ENCODE measurements around the gene RNU5B-1.

Gene RNU5B-1

GRCh38 chr15:65329984-65330735 is 25.7 kb downstream of the RNU5B-1 start:
- H3K9ac ChIP-seq (ENCODE audit: low read length): no peak overlapping the region
- H3K4me1 ChIP-seq (ENCODE audit: control insufficient read depth, insufficient read depth, low read length): no peaks in the 10 kb centered on the region
- DNase-seq (ENCODE audit: low read depth): no peak
- peaks cover 45% of the 10 kb centered on the region for H3K27me3 ChIP-seq (replicated peaks; ENCODE audit: control insufficient read depth, insufficient read depth, low read length)
- H3K36me3 ChIP-seq (ENCODE audit: control insufficient read depth, insufficient read depth, low read length, severe bottlenecking): no peaks in the 10 kb centered on the region
- H3K9me3 ChIP-seq (ENCODE audit: control insufficient read depth, low read length): no peaks in the 10 kb centered on the region
- H3K4me3 ChIP-seq (ENCODE audit: low read length): no peak overlapping the region

GRCh38 chr15:65330934-65331645 is 26.6 kb downstream of the RNU5B-1 start:
- peaks cover 54% of the 10 kb centered on the region for H3K27me3 ChIP-seq (replicated peaks; ENCODE audit: control insufficient read depth, insufficient read depth, low read length)
- H3K36me3 ChIP-seq (ENCODE audit: control insufficient read depth, insufficient read depth, low read length, severe bottlenecking): no peaks in the 10 kb centered on the region
- H3K4me1 ChIP-seq (ENCODE audit: control insufficient read depth, insufficient read depth, low read length): no peaks in the 10 kb centered on the region

GRCh38 chr15:65331811-65332210 is 27.3 kb downstream of the RNU5B-1 start:
- H3K4me1 ChIP-seq (ENCODE audit: control insufficient read depth, insufficient read depth, low read length): no peaks in the 10 kb centered on the region
- peaks cover 61% of the 10 kb centered on the region for H3K27me3 ChIP-seq (replicated peaks; ENCODE audit: control insufficient read depth, insufficient read depth, low read length)
- no peak for DNase-seq (ENCODE audit: low read depth)
- no peak overlapping the region for H3K9ac ChIP-seq (ENCODE audit: low read length)
- no peaks in the 10 kb centered on the region for H3K36me3 ChIP-seq (ENCODE audit: control insufficient read depth, insufficient read depth, low read length, severe bottlenecking)
- H3K9me3 ChIP-seq (ENCODE audit: control insufficient read depth, low read length): no peaks in the 10 kb centered on the region
- H3K4me3 ChIP-seq (ENCODE audit: low read length): no peak overlapping the region

More at GRCh38 chr15:65330934-65331645, 26.6 kb downstream of the RNU5B-1 start:
- no peak overlapping the region for H3K9ac ChIP-seq (ENCODE audit: low read length)
- no peaks in the 10 kb centered on the region for H3K9me3 ChIP-seq (ENCODE audit: control insufficient read depth, low read length)
- H3K4me3 ChIP-seq (ENCODE audit: low read length): no peak overlapping the region
- no peak for DNase-seq (ENCODE audit: low read depth)

GRCh38 chr15:65332391-65333147 is 28.1 kb downstream of the RNU5B-1 start:
- DNase-seq (ENCODE audit: low read depth): no peak
- no peak overlapping the region for H3K4me3 ChIP-seq (ENCODE audit: low read length)
- peaks cover 68% of the 10 kb centered on the region for H3K27me3 ChIP-seq (replicated peaks; ENCODE audit: control insufficient read depth, insufficient read depth, low read length)
- H3K36me3 ChIP-seq (ENCODE audit: control insufficient read depth, insufficient read depth, low read length, severe bottlenecking): no peaks in the 10 kb centered on the region
- no peak overlapping the region for H3K9ac ChIP-seq (ENCODE audit: low read length)
- H3K4me1 ChIP-seq (ENCODE audit: control insufficient read depth, insufficient read depth, low read length): no peaks in the 10 kb centered on the region
- H3K9me3 ChIP-seq (ENCODE audit: control insufficient read depth, low read length): no peaks in the 10 kb centered on the region

GRCh38 chr15:65333148-65333820 is 28.8 kb downstream of the RNU5B-1 start:
- H3K36me3 ChIP-seq (ENCODE audit: control insufficient read depth, insufficient read depth, low read length, severe bottlenecking): no peaks in the 10 kb centered on the region
- no peaks in the 10 kb centered on the region for H3K9me3 ChIP-seq (ENCODE audit: control insufficient read depth, low read length)
- no peak overlapping the region for H3K9ac ChIP-seq (ENCODE audit: low read length)
- H3K4me1 ChIP-seq (ENCODE audit: control insufficient read depth, insufficient read depth, low read length): no peaks in the 10 kb centered on the region
- H3K27me3 ChIP-seq (replicated peaks; ENCODE audit: control insufficient read depth, insufficient read depth, low read length): peaks cover 70% of the 10 kb centered on the region
- no peak for DNase-seq (ENCODE audit: low read depth)
- H3K4me3 ChIP-seq (ENCODE audit: low read length): no peak overlapping the region

GRCh38 chr15:65333856-65334255 is 29.4 kb downstream of the RNU5B-1 start:
- DNase-seq (ENCODE audit: low read depth): no peak
- H3K4me1 ChIP-seq (ENCODE audit: control insufficient read depth, insufficient read depth, low read length): no peaks in the 10 kb centered on the region

GRCh38 chr15:65334586-65335231 is 30.2 kb downstream of the RNU5B-1 start:
- H3K36me3 ChIP-seq (ENCODE audit: control insufficient read depth, insufficient read depth, low read length, severe bottlenecking): no peaks in the 10 kb centered on the region
- no peak for DNase-seq (ENCODE audit: low read depth)
- H3K9ac ChIP-seq (ENCODE audit: low read length): no peak overlapping the region
- H3K4me3 ChIP-seq (ENCODE audit: low read length): no peak overlapping the region
- no peaks in the 10 kb centered on the region for H3K9me3 ChIP-seq (ENCODE audit: control insufficient read depth, low read length)
- peaks cover 75% of the 10 kb centered on the region for H3K27me3 ChIP-seq (replicated peaks; ENCODE audit: control insufficient read depth, insufficient read depth, low read length)
- no peaks in the 10 kb centered on the region for H3K4me1 ChIP-seq (ENCODE audit: control insufficient read depth, insufficient read depth, low read length)

More at GRCh38 chr15:65333856-65334255, 29.4 kb downstream of the RNU5B-1 start:
- no peaks in the 10 kb centered on the region for H3K9me3 ChIP-seq (ENCODE audit: control insufficient read depth, low read length)
- no peak overlapping the region for H3K9ac ChIP-seq (ENCODE audit: low read length)
- H3K4me3 ChIP-seq (ENCODE audit: low read length): no peak overlapping the region
- H3K36me3 ChIP-seq (ENCODE audit: control insufficient read depth, insufficient read depth, low read length, severe bottlenecking): no peaks in the 10 kb centered on the region
- peaks cover 72% of the 10 kb centered on the region for H3K27me3 ChIP-seq (replicated peaks; ENCODE audit: control insufficient read depth, insufficient read depth, low read length)

- H3K4me3 ChIP-seq (ENCODE audit: low read length): no peak overlapping the region
- no peaks in the 10 kb centered on the region for H3K36me3 ChIP-seq (ENCODE audit: control insufficient read depth, insufficient read depth, low read length, severe bottlenecking)
- H3K27me3 ChIP-seq (replicated peaks; ENCODE audit: control insufficient read depth, insufficient read depth, low read length): peaks cover 77% of the 10 kb centered on the region
- H3K9me3 ChIP-seq (ENCODE audit: control insufficient read depth, low read length): no peaks in the 10 kb centered on the region
- no peak overlapping the region for H3K9ac ChIP-seq (ENCODE audit: low read length)
- H3K4me1 ChIP-seq (ENCODE audit: control insufficient read depth, insufficient read depth, low read length): no peaks in the 10 kb centered on the region
- no peak for DNase-seq (ENCODE audit: low read depth)
Observed at GRCh38 chr15:65335278-65336055, 31.0 kb downstream of the RNU5B-1 start.

- H3K36me3 ChIP-seq (ENCODE audit: control insufficient read depth, insufficient read depth, low read length, severe bottlenecking): no peaks in the 10 kb centered on the region
- H3K9ac ChIP-seq (ENCODE audit: low read length): no peak overlapping the region
- peaks cover 65% of the 10 kb centered on the region for H3K27me3 ChIP-seq (replicated peaks; ENCODE audit: control insufficient read depth, insufficient read depth, low read length)
- no peak overlapping the region for H3K4me3 ChIP-seq (ENCODE audit: low read length)
- no peak for DNase-seq (ENCODE audit: low read depth)
- no peaks in the 10 kb centered on the region for H3K4me1 ChIP-seq (ENCODE audit: control insufficient read depth, insufficient read depth, low read length)
- H3K9me3 ChIP-seq (ENCODE audit: control insufficient read depth, low read length): no peaks in the 10 kb centered on the region
Observed at GRCh38 chr15:65336493-65337435, 32.3 kb downstream of the RNU5B-1 start.

Measured in adipocyte (in vitro differentiated cells).